ENCODE measurements around the gene HECTD1. TPM values are rescaled to one million over a fixed set of nuclear protein-coding genes. Genes with fewer than 3 reads are reported as not detected.

HECTD1 gene
- polyA plus RNA-seq, 1 of the 3 experiments (the other 2 are of a cell fraction), result 43.2 TPM

DNA sequence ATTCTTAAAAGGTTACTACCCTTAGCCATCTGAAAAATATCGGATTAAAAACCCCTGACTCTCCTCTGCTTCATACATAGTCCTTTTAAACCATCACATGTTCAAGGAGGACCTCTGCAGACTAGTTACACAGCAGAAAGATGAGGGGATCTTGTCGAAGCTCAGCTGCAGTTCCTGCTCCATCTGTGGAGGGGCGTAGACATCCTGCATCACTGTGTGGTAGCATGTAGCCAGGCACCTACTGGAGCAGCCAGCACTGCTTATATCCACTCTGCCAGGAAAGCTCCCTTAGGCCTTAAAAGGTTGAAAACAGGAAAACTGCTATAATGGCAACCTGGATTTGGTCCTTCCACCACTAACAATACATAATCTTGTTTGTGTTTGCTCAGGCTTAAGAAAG, 123.8 kb downstream of the HECTD1 start:
- no peaks in the 10 kb centered on the region for H3K4me1 ChIP-seq (ENCODE audit: control insufficient read depth in 1 of 2, insufficient read depth in 2 of 2, low read depth in 1 of 2, low read length in 1 of 2)
- no peaks in the 10 kb centered on the region for H4K20me1 ChIP-seq (ENCODE audit: insufficient read depth)
- H3K79me2 ChIP-seq (ENCODE audit: insufficient read depth), result no peaks in the 10 kb centered on the region
- no peaks in the 10 kb centered on the region for H3K36me3 ChIP-seq (replicated peaks in 1 of 2; ENCODE audit: control insufficient read depth in 1 of 2, insufficient read depth in 2 of 2, low read length in 1 of 2)
- peaks cover 6% of the 10 kb centered on the region for H3F3A ChIP-seq (replicated peaks; ENCODE audit: insufficient read depth)
- no peak for DNase-seq
- ChIA-PET POLR2A (no interaction called here), CTCF (interaction anchor here (1.6 to 2.9 kb wide), 3 partner anchors 12 to 103 kb away, joined by 3 to 24 read pairs (median 3); no protein-coding TSS in a partner anchor)
- H3K9me2 ChIP-seq, result no peaks in the 10 kb centered on the region
- H3K4me2 ChIP-seq, result no peak overlapping the region
- H3K9me3 ChIP-seq, result no peaks in the 10 kb centered on the region
- WGBS (ENCODE audit: low lambda C conversion rate), result 94% methylated on average over 3 of the region's 3 CpGs
- no peak overlapping the region for H3K9ac ChIP-seq
- no peak overlapping the region for H2AFZ ChIP-seq (ENCODE audit: low read depth)
- no peak for TF ChIP-seq FOXM1 (IDR thresholded peaks at IDR 0.05; ENCODE audit: low read depth)
- no peak for TF ChIP-seq GATA2 (CRISPR knock-in tag; IDR thresholded peaks at IDR 0.05)
- TF ChIP-seq, protein P1, sequence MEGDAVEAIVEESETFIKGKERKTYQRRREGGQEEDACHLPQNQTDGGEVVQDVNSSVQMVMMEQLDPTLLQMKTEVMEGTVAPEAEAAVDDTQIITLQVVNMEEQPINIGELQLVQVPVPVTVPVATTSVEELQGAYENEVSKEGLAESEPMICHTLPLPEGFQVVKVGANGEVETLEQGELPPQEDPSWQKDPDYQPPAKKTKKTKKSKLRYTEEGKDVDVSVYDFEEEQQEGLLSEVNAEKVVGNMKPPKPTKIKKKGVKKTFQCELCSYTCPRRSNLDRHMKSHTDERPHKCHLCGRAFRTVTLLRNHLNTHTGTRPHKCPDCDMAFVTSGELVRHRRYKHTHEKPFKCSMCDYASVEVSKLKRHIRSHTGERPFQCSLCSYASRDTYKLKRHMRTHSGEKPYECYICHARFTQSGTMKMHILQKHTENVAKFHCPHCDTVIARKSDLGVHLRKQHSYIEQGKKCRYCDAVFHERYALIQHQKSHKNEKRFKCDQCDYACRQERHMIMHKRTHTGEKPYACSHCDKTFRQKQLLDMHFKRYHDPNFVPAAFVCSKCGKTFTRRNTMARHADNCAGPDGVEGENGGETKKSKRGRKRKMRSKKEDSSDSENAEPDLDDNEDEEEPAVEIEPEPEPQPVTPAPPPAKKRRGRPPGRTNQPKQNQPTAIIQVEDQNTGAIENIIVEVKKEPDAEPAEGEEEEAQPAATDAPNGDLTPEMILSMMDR (IDR thresholded peaks at IDR 0.05), result no peak
- no peak for TF ChIP-seq RFX5 (IDR thresholded peaks at IDR 0.05; ENCODE audit: low read length)
- TF ChIP-seq, protein P2, sequence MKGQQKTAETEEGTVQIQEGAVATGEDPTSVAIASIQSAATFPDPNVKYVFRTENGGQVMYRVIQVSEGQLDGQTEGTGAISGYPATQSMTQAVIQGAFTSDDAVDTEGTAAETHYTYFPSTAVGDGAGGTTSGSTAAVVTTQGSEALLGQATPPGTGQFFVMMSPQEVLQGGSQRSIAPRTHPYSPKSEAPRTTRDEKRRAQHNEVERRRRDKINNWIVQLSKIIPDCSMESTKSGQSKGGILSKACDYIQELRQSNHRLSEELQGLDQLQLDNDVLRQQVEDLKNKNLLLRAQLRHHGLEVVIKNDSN (IDR thresholded peaks at IDR 0.05; ENCODE audit: borderline replicate concordance, low read depth), result no peak
- TF ChIP-seq, protein P3, sequence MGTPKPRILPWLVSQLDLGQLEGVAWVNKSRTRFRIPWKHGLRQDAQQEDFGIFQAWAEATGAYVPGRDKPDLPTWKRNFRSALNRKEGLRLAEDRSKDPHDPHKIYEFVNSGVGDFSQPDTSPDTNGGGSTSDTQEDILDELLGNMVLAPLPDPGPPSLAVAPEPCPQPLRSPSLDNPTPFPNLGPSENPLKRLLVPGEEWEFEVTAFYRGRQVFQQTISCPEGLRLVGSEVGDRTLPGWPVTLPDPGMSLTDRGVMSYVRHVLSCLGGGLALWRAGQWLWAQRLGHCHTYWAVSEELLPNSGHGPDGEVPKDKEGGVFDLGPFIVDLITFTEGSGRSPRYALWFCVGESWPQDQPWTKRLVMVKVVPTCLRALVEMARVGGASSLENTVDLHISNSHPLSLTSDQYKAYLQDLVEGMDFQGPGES (IDR thresholded peaks at IDR 0.05; ENCODE audit: low read depth, low read length), result no peak
- no peak for TF ChIP-seq FOXJ3 (CRISPR knock-in tag; IDR thresholded peaks at IDR 0.05)
- no peak for TF ChIP-seq NRF1 (IDR thresholded peaks at IDR 0.05; ENCODE audit: low read depth, low read length)
- TF ChIP-seq, protein P4, sequence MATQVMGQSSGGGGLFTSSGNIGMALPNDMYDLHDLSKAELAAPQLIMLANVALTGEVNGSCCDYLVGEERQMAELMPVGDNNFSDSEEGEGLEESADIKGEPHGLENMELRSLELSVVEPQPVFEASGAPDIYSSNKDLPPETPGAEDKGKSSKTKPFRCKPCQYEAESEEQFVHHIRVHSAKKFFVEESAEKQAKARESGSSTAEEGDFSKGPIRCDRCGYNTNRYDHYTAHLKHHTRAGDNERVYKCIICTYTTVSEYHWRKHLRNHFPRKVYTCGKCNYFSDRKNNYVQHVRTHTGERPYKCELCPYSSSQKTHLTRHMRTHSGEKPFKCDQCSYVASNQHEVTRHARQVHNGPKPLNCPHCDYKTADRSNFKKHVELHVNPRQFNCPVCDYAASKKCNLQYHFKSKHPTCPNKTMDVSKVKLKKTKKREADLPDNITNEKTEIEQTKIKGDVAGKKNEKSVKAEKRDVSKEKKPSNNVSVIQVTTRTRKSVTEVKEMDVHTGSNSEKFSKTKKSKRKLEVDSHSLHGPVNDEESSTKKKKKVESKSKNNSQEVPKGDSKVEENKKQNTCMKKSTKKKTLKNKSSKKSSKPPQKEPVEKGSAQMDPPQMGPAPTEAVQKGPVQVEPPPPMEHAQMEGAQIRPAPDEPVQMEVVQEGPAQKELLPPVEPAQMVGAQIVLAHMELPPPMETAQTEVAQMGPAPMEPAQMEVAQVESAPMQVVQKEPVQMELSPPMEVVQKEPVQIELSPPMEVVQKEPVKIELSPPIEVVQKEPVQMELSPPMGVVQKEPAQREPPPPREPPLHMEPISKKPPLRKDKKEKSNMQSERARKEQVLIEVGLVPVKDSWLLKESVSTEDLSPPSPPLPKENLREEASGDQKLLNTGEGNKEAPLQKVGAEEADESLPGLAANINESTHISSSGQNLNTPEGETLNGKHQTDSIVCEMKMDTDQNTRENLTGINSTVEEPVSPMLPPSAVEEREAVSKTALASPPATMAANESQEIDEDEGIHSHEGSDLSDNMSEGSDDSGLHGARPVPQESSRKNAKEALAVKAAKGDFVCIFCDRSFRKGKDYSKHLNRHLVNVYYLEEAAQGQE (IDR thresholded peaks at IDR 0.05; ENCODE audit: low read depth, low read length), result no peak
- H3K27ac ChIP-seq (ENCODE audit: low read depth in 2 of 2, low read length in 1 of 2), result no peak overlapping the region
- no peaks in the 10 kb centered on the region for H3K27me3 ChIP-seq (ENCODE audit: insufficient read depth)
- H3K4me3 ChIP-seq (ENCODE audit: low read depth in 2 of 2, low read length in 1 of 2), result no peak overlapping the region
